ENCODE results near the gene HPS6. TPM values are rescaled to one million over a fixed set of nuclear protein-coding genes. Genes with fewer than 3 reads are reported as not detected.

The HPS6 gene
- total RNA-seq, 2 experiments from 2014 or later, result 27.3 to 28.2 TPM

GRCh38 chr10:102066399-102067088, 1.4 kb downstream of the HPS6 start:
- ChIA-PET CTCF (interaction anchor here (0.6 to 0.8 kb wide), 2 partner anchors 13 to 285 kb away, joined by 3 read pairs; no protein-coding TSS in a partner anchor), POLR2A (interaction anchor here (0.6 to 1.7 kb wide), 3 partner anchors 10 to 576 kb away, joined by 4 to 23 read pairs (median 6); partner anchors contain the start of gene ARMH3)

GRCh38 chr10:102067091-102067916, 2.2 kb downstream of the HPS6 start:
- POLR2A ChIA-PET, result interaction anchor here (0.6 to 1.7 kb wide), 5 partner anchors 9 to 575 kb away, joined by 4 to 23 read pairs (median 5); partner anchors contain the start of gene ARMH3
- CTCF ChIA-PET, result interaction anchor here (0.8 kb wide), 1 partner anchor 286 kb away, joined by 3 read pairs; no protein-coding TSS in a partner anchor

- ChIA-PET POLR2A (interaction anchor here (1.4 kb wide), 1 partner anchor 13 kb away, joined by 4 read pairs; no protein-coding TSS in a partner anchor), CTCF (interaction anchor here (1.0 to 1.5 kb wide), 2 partner anchors 38 to 227 kb away, joined by 6 to 7 read pairs; no protein-coding TSS in a partner anchor)
Observed at GRCh38 chr10:102068216-102068615, 3.1 kb downstream of the HPS6 start.

DNA sequence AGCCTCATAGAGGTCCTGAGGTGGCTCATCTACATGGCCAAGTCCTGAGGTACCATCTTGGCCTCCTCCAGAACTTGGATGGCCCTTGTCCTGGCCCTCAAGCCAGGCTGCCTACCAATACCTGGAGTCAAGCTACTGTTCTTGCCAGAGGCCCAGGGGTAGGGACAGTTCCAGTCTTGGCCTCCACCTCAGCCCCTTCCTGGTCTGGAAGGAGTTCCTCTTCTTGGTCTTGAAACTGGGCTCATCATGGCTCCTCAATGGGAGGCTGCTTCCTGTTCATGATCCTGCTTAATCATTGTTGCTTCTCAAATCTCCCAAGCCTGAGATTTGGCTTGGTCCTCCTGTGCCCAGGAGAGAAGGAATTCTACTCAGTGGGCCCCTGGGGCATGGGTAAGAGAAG, 3.9 kb downstream of the HPS6 start:
- ChIA-PET CTCF (interaction anchor here (0.6 to 1.5 kb wide), 3 partner anchors 37 to 228 kb away, joined by 3 to 7 read pairs (median 6); no protein-coding TSS in a partner anchor), POLR2A (no interaction called here)

- ChIA-PET POLR2A (no interaction called here), CTCF (interaction anchor here (0.6 to 2.2 kb wide), 34 partner anchors 11 to 860 kb away, joined by 3 to 13 read pairs (median 3); partner anchors contain the start of gene ARMH3)
Observed at GRCh38 chr10:102072673-102073527, 7.8 kb downstream of the HPS6 start.

- ChIA-PET POLR2A (interaction anchor here (0.6 kb wide), 1 partner anchor 14 kb away, joined by 3 read pairs; no protein-coding TSS in a partner anchor), CTCF (interaction anchor here (1.5 kb wide), 1 partner anchor 10 kb away, joined by 9 read pairs; no protein-coding TSS in a partner anchor)
Observed at GRCh38 chr10:102083541-102083940, 18.4 kb downstream of the HPS6 start.

GRCh38 chr10:102085336-102085735, 20.2 kb downstream of the HPS6 start:
- ChIA-PET CTCF (interaction anchor here (1.7 kb wide), 1 partner anchor 12 kb away, joined by 8 read pairs; no protein-coding TSS in a partner anchor), POLR2A (no interaction called here)

DNA sequence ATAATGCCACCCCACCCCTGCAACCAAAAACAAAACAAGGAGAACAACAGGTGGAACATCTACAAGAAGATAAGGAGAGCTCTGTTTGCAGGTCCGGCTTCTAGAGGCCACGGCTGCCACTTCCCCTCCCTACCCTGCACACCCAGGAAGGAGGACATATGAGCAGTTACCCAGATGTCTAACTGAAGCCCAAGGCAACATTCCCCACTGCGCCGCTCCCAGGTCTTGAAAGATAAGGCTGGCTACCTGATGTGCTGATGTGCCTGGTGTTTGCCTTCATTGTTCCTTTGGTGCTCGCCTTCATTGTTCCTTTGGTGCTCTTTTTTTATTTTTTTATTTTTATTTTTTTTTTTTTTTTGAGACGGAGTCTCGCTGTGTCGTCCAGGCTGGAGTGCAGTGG, 21.0 kb downstream of the HPS6 start:
- POLR2A ChIA-PET, result interaction anchor here (0.7 kb wide), 1 partner anchor 159 kb away, joined by 4 read pairs; the partner anchor contains the start of gene GBF1
- CTCF ChIA-PET, result interaction anchor here (1.7 kb wide), 1 partner anchor 13 kb away, joined by 8 read pairs; no protein-coding TSS in a partner anchor

GRCh38 chr10:102090772-102091171, 25.6 kb downstream of the HPS6 start:
- CTCF ChIA-PET, result no interaction called here
- POLR2A ChIA-PET, result no interaction called here

- ChIA-PET POLR2A (no interaction called here), CTCF (interaction anchor here (1.4 kb wide), 1 partner anchor 23 kb away, joined by 3 read pairs; no protein-coding TSS in a partner anchor)
Observed at GRCh38 chr10:102096449-102096848, 31.3 kb downstream of the HPS6 start.

GRCh38 chr10:102101152-102101551, 36.0 kb downstream of the HPS6 start:
- CTCF ChIA-PET, result interaction anchor here (0.8 to 1.7 kb wide), 3 partner anchors 12 to 29 kb away, joined by 3 read pairs; no protein-coding TSS in a partner anchor
- POLR2A ChIA-PET, result no interaction called here

- CTCF ChIA-PET, result interaction anchor here (1.0 to 1.7 kb wide), 2 partner anchors 11 to 13 kb away, joined by 3 read pairs; no protein-coding TSS in a partner anchor
Observed at GRCh38 chr10:102102421-102102820, 37.3 kb downstream of the HPS6 start.

GRCh38 chr10:102106998-102107397, 41.8 kb downstream of the HPS6 start:
- POLR2A ChIA-PET, result no interaction called here

More at GRCh38 chr10:102102421-102102820, 37.3 kb downstream of the HPS6 start:
- POLR2A ChIA-PET, result no interaction called here

DNA sequence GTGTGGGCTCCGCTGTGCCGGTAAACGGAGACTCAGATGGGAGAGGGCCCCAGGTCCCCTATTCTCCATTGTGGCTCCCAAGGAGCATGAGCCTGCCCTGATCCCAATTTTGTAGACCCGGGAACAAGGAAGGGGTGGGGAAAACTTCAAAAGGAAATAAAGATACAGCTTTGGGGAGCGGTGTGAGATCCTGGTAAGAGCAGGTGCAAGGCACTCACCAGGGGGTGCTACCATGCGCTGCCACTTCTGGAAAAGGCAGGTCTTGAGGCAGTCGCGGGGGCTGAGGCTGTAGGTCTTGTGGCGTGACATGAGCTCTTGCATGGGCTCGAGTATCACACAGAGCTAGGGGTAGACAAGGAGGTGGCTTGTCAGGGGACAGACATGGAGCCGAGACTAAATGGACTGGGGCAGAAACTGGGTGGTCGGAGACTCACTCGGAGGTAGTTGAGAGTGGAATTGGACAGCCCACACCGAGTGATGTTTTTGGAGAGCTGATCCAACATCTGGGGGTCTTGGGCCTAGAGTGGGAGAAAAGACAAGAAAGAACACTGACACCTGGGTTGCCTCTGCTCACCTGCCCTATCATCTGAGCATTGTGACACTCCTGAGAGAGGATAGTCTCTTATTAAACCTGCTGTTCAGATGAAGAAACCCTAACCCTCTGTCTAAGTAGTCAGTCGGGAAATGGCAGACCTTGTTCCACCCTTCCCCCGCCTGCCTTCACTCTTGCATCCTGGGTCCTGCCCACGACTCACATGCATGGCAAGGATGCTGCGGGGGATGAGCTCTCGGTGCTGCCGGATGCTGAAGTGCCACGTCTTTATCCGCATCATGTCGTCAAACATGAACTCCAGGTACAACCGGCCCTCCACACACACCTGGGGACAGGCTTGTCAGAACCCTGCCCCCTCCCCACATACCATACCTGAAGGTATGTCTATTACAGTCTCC, 44.3 kb downstream of the HPS6 start:
- ChIA-PET CTCF (no interaction called here), POLR2A (no interaction called here)

More at GRCh38 chr10:102106998-102107397, 41.8 kb downstream of the HPS6 start:
- CTCF ChIA-PET, result interaction anchor here (0.8 to 0.9 kb wide), 2 partner anchors 17 to 38 kb away, joined by 3 to 7 read pairs; no protein-coding TSS in a partner anchor

DNA sequence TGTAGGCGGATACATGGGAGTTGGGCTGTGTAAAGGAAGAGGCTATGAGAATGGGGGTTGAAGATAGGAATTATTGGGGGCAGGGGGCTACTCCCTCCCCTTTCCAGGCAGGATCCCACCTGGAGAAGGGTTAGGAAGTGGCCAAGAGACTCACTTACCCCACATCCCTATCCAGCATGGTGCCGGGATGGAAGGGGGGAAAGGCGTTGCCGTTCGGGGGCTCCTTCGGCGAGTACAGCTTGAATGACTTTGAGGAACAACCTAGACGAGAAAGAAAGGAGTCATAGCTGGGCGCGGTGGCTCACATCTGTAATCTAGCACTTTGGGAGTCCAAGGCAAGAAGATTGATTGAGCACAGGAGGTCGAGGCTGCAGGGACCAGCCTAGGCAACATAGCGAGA, 46.1 kb downstream of the HPS6 start:
- ChIA-PET POLR2A (no interaction called here), CTCF (interaction anchor here (0.9 kb wide), 1 partner anchor 39 kb away, joined by 4 read pairs; no protein-coding TSS in a partner anchor)

- CTCF ChIA-PET, result interaction anchor here (0.7 to 0.9 kb wide), 2 partner anchors 8 to 69 kb away, joined by 4 to 7 read pairs; no protein-coding TSS in a partner anchor
- POLR2A ChIA-PET, result interaction anchor here (1.0 to 1.1 kb wide), 2 partner anchors 9 to 57 kb away, joined by 3 to 4 read pairs; partner anchors contain the start of gene ARMH3
Observed at GRCh38 chr10:102112210-102112817, 47.2 kb downstream of the HPS6 start.

Data from activated CD8-positive, alpha-beta memory T cell treated with anti-CD3 and anti-CD28 coated beads for 36 hours (primary cell).